Esophagus muscularis mucosa (tissue), 3 donors: Measurements from ENCODE around the gene FAM180B.

Experiments
- CTCF ChIP-seq, 3 experiments: fragments of 200-600 bp in 2 of 3; fragments of 450-650 bp in 1 of 3; sonication (generic) in 2 of 3; IDR thresholded peaks; one replicate each; pipeline ENCODE4 v1.5.1; 2017 to 2019; ENCODE audit warnings: antibody characterized with exemption in 3 of 3, mild to moderate bottlenecking in 2 of 3, moderate library complexity in 1 of 3
- EP300 ChIP-seq: sonication (generic); formaldehyde crosslinking; IDR thresholded peaks from one replicate; pipeline ENCODE4 v1.6.1; 2017; ENCODE audit warnings: antibody characterized with exemption

- TF ChIP-seq CTCF (IDR thresholded peaks at IDR 0.05) = no peak
- no peak for TF ChIP-seq EP300
These were observed 26.1 kb upstream of the FAM180B start for GRCh38 chr11:47560426-47560825.
